ENCODE measurements around the gene SURF2.

- TF ChIP-seq, protein P1, sequence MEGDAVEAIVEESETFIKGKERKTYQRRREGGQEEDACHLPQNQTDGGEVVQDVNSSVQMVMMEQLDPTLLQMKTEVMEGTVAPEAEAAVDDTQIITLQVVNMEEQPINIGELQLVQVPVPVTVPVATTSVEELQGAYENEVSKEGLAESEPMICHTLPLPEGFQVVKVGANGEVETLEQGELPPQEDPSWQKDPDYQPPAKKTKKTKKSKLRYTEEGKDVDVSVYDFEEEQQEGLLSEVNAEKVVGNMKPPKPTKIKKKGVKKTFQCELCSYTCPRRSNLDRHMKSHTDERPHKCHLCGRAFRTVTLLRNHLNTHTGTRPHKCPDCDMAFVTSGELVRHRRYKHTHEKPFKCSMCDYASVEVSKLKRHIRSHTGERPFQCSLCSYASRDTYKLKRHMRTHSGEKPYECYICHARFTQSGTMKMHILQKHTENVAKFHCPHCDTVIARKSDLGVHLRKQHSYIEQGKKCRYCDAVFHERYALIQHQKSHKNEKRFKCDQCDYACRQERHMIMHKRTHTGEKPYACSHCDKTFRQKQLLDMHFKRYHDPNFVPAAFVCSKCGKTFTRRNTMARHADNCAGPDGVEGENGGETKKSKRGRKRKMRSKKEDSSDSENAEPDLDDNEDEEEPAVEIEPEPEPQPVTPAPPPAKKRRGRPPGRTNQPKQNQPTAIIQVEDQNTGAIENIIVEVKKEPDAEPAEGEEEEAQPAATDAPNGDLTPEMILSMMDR (conservative IDR thresholded peaks at IDR 0.05), result no peak
- TF ChIP-seq EZH2 (IDR thresholded peaks at IDR 0.05; ENCODE audit: low read depth), result no peak
These were observed 13.1 kb downstream of the SURF2 start for GRCh38 chr9:133369422-133369821.
